CD4-positive, alpha-beta T cell treated with Interferon alpha-2 for 1 hour (primary cell): ENCODE measurements around the gene PSG5.
"Not testable (repeated sequence)": the region's sequence is repeated elsewhere in the genome, so short reads cannot be mapped to it uniquely, and the experiment has no call there.

Experiments used
- DNase-seq, 2 donors: peaks; one replicate each; pipeline ENCODE4 v3.0.0-alpha.2; 2020 to 2022

Gene PSG5

DNA sequence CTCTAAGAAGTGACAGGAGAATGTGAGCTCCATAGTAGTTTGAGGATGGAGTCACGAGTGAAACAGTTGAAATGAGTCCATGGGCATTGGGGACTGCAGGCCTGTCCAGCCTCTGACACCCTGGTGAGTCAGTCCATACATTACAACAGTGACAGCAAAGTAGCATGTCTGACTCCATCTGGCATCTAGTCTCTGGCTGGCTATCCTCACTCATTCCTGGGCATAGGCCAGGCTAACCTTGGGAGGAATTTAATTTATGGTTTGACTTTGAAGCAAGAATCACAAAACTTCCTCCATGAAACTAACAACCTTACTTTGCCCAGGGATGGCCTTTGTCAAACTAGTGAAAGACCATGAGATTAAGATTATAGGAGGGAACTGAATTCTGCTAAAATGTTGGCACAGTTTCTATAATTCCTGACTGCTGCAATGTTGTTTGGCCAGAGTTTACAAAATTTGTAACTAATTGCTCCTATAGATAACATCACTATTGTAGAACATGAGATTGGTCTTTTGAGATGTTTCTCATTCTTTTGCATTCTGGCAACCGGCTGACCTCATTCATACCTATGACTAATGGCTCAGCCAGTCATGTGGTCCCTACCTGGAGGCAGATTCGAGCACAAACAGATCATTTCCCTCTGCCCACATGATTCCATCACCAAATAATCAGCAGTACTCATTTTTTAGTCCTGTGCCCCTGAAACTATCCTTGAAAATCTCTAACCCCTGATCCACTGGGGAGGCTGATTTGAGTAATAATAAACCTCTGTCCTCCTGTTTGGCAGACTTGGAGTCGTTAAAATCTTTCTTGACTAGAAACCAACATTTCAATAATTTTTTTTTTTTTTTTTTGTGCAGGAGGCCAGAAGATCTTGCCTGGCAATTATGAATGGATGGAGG lies 4.2 kb downstream of the PSG5 start:
- not testable (repeated sequence) for DNase-seq

DNA sequence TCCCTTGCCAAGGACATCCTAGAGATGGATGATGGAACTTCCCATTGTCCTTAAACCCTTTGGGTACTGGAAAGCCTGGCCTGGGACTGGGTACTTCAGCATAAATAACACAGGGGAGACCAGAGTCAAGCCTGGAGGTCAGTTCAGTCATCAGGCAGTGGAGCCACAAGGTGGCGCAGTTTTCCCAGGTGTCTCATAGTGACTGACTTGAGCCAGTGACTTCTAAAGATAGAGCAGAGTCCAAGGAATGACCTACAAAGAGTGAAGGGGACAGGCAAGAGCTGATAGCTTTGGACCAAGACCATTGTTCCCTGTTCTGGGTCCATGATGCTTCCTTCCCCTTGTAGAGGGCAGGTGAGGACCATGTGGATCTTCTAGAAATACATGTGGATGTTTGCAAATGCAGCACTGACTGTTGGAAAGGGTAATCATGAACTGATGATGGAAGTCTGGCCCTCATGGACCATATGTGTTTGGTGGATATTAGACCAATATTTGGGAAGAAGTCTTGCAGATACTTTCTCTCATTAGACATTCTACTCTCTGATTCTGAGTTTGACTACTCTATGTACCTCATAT lies 6.7 kb downstream of the PSG5 start:
- not testable (repeated sequence) for DNase-seq

DNA sequence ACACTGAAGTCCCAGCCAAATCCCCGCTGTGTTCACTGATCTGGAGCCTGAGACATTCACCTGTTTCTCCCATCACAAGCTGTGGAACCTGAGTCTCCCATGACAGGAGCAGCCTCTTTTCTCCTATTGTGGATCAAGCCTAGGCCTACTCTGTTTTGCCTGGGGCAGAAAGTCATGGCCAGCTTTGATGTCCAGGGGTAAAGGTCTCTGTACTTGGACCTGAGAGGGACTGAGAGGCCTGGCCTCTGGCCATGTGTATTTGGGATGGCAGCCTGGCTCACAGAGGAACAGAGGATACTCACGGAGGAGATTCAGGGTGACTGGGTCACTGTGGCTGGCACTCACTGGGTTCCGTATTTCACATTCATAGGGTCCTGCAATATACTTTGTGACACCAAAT lies 7.8 kb downstream of the PSG5 start:
- DNase-seq: not testable (repeated sequence)

DNA sequence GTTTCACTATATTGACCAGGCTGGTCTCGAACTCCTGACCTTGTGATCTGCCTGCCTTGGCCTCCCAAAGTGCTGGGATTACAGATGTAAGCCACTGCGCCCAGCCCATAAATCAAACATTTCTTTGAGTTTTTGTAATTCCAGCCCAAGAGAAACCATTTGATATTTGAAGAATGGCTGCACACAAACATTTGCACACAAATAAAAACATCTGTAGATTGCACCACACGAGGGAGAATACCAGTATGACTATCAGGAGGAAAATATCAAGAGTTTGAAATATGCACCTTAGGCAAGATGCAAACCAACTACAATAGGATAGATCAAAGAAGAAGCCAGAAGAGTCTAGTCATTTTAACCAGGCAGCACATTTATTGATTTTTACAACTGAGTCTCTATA lies 20.4 kb downstream of the PSG5 start:
- not testable (repeated sequence) for DNase-seq

DNA sequence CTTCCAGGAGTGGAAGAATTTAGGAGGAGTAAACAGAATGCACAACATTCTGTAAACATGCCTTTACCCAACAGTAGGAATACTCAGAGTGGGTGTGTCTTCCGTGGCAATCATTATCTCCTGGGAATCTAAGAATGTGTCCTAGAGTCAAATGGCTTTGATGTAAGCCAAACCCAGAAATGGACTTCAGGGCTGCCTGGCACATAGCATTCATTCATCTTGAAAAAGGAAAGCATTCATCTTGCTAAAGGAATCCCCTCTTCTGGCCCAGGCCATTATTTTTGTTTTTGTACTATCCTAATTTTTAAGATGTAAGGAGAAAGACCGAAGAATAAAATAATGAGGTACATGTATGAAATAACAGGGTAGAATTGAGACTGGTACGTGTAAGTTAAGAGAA lies 23.2 kb downstream of the PSG5 start:
- not testable (repeated sequence) for DNase-seq

DNA sequence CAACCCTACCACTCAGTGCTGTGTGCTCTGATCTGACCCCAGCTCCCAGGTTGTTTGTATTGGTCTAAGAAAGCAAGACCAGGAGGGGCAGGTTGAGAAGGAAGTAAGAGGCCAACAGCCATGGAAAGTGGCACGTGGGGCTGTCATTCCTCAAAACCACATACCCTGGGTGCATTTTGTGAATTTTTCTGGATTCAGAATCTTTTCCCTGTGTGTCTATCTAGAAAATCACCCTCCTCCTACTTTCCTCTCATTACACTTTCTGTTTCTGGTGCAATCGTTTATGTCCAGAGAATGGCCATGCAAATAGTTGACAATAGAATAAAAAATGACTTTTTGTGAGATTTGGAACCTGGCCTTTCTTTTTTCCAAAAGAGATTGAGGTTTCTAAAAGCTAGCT lies 24.1 kb downstream of the PSG5 start:
- DNase-seq: not testable (repeated sequence)

DNA sequence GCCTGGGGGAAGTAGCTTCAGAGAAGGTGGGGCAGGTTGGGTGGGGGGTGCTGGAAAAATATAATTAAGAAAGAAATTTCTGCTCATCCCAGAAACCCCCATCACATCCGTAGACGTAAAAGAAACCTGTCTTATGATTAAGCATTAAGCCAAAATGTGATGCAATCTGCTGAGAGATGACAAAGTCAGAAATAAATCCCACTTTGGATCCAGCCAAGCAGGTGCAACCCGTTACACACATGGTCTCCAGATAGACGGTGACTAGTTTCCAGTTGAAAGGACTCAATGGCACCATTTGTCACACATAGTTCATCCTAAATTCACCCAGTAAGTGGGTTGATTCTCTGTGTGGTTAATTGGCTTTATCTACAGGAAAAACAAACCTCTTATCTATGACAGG lies 34.1 kb downstream of the PSG5 start:
- DNase-seq: no peak

DNA sequence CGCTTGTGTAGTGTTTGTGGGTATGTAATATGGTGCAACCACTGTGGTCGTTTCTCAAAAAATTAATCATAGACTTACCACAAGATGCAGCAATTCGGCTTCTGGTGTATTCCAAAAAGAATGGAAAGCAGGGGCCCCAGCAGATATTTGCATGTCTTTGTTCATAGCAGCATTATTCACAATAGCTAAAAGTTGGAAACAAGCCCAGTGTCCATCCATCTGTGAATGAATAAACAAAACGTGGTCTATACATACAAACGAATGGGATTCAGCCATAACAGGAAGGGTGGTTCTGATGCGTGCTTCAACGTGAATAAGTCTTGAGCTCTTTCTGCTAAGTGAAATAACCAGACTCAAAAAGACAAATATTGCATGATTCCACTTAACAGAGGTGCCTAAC lies 36.5 kb downstream of the PSG5 start:
- not testable (repeated sequence) for DNase-seq

DNA sequence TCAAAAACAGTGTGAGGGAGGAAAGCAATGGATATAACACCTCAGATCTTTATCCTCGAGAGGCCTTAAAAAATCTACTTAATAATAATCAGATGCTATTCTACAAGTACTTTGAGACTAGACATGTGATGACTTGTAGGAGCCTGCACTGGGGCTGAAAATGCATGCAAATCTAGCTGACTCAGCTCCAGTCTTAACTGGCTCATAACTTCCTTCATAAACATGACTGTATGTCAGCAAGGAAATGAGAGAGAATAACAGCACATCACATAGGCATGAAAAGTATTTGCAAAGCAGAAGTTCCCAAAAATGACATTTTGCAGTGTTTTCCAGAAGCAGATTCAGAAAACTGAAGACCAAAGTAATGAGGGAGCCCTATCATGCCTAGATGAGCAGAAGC lies 38.1 kb downstream of the PSG5 start:
- DNase-seq: no peak

DNA sequence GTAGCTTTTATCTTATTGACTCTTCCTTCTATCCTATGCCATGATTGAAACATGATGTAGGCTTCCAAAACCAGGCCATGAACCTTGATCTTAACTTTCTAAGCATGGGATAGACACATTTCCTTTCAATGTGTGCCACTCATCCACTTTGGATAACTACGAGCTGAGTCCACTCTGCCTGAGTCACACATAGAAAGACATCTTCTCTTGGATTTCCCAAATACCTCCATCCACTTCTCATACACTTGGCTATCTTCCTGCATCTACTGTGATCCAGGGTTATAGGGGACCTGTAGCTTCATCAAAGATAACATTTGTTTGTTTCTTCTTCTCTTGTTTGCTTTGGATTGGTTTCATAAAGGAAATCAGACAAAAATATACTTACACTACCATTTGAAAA lies 44.6 kb downstream of the PSG5 start:
- DNase-seq: not testable (repeated sequence)

DNA sequence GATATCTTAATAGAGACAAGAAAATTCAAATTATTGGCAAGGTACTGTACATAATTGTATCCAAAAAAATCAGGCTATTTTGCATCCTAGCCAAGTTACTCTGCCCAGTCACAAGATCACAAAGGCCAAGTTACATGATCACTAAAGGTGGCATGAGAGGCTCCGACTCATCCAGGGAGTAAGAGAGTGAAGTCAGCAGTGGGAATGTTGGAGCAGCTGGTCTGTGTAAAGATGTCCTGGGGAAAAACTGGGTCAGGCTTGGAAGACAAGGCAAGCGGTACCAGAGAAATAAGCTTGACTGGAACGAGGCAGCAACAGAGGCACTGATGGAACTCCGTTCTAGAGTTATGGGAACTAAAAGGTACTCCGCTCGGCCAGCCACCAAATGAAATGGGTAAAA lies 53.6 kb downstream of the PSG5 start:
- no peak for DNase-seq

DNA sequence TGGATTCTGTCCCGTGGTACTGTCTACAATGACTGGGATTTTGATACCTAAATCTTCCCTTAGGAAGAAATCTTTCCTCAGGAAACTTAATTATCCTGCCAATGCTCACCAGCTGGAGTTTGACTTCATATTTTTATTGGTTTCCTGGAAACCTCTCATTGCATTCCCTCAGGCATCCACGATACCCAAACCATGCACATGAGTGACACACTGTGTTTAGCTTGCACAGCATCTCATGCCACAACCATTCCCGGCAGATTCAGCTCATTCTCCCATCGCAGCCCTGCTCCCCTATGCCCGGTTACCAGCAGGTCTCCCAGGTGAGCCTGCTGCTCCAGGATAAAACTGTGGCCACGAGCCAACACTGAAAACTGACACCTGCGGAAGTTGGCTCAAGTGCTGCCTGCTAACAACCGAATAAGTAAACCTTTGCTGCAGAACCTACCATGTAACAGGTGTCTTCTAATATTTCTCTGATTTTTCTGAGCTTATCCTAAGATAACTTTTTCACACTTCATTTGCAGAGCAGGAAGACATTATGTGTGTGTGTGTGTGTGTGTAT lies 55.0 kb downstream of the PSG5 start:
- DNase-seq: not testable (repeated sequence)

DNA sequence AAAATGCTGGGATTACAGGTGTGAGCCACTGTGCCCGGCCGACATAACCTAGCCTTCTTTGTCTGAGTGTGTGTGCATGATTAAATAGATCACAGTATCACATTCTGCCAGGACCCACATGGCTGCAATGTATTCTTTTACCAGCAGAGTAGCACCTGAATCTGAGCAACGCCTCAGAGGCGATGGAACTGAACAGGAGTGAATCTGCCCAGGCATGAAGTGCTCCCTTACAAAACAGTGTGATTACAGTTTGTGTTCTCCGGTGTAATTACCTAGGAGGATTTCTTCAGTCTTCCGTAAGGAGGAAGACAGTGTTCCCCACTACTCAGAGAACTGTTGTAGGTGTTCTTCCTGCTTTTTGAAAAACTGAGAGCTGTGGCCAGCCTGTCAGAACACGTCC lies 57.1 kb downstream of the PSG5 start:
- DNase-seq: not testable (repeated sequence)

DNA sequence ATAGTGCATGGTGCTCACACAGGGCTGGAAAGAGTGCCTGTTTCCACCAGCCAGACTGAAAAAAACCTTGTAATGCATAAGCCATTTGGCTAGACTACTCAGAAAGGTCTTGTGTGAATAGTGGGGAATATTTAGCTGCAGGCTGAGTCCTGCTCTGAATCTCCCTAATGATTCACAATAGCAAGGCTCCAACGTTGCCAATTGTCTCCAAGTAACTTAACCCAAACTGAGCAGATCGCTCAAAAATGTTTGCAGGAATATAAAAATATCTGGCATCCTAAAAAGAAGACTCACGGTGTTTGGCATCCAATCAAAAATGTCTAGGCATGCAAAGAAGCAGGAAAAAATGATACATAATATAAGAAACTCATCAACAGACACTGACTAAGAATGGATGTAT lies 59.0 kb downstream of the PSG5 start:
- DNase-seq: not testable (repeated sequence)

DNA sequence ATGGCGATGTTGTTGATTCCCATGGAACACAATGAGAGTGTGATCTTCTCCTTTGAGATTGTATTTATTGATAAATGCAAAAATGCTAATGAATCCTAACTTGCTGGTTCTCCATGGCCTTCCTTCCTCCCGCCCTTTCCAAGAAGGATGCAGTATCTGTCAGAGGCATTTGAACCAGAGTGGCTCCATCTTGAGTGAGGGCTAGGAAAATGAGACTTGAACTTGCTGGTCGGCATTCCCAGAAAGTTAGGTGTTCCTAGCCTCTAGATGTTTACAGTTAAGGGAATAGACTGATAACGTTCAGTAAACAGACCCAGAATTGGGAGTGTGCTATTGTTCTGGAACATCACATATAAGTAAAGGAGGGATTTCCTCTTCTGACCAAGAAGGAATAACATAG lies 59.6 kb downstream of the PSG5 start:
- DNase-seq: no peak

DNA sequence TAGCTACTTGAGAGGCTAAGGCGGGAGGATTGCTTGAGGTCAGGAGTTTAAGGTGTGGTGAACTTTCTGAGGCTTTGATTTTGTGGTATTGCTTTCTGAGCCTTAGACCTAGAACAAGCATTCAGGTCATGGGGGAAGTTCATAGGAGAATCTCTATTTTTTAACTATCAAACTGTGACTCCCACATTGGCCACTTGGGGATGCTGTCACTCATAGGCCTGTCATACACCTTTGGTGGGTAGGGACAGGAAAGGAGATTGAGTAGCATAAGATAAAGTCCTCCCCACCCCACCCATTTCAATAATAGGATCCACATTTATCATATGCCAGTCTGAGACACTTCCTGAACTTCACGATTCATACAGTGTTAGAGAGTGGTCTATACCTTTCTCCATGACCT lies 62.0 kb downstream of the PSG5 start:
- DNase-seq: no peak

DNA sequence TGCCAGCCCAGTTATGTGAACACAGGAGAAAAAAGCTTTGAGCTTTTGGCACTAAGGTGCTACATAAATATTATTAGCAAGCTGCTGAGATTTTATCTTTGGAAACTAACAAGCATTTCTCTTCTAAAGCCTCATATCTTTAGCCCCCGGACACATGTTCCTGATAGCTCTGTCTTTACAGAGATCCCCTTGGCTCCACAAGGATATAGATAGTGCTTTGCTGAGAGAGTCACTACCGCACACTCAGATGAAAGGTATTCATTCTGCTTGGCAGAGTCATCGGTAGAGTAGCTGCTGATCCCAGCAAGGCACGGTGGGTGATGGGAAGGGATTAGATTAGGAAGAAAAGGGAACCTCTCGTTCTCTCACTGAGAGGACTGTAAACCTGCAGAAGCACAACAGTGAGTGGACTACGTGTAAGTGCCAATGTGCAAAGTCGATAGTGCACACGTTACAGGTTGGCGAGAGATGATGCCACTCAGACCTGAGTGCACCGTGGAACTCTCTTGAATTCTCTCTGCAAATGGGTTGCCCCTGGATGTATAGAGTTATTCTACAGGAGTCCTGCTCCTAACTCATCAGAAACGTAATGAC lies 65.8 kb downstream of the PSG5 start:
- DNase-seq: not testable (repeated sequence)

DNA sequence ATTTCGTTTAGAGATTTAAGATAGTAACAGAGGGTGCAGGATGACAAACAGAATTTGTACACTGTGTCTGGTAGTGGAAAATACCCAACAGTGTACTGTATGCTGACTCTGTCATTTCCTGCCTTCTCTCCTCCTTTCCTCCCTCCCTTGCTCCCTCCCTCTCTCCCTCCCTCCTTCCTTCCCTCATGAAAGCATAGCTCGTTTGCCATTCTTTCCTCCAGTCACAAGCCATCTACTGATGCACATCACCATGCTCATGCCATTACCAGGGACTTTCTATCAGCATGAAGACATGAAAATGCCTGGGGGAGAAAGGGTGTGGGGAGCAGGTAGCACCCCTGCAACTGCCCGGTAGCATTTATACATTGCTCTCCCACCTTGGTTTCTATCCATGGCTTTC lies 66.8 kb downstream of the PSG5 start:
- not testable (repeated sequence) for DNase-seq
